ENCODE data around the gene MMP14.

DNA sequence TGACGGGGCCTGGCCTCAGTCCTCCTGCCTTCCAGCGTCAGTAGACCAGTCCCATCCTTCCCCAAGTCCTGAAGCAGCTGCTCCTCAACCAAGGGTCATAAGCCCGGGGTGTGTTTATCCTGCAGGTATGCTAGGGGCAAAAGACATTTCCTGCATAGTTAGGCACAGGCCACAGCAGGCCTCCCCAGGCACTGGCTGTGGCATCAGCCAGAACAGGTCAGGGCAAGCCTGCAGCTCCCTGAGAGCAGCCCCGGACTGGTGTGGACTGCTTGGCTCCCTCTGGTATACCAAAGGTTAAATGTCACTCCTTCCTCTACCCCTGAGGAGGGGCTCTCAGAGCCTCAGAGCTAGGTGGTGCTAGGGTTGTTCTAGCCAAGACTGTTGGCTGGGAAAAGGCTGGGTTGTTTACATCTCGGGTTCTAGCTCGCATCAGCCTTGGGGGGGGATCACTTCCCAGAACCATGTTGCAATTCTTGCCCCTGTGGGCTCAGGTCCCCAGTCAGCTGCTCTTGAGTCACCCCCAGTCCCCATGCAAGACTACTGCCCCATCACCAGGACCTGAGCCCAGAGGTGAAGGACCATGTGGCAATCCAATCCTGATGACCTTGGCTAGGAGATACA lies 2.9 kb downstream of the MMP14 start:
- TF ChIP-seq FUS (optimal IDR thresholded peaks at IDR 0.05; ENCODE audit: low read depth, low read length) (no peak), PHF8 (IDR thresholded peaks at IDR 0.05; ENCODE audit: borderline replicate concordance, low read length) (no peak)
- TF ChIP-seq, protein P1, sequence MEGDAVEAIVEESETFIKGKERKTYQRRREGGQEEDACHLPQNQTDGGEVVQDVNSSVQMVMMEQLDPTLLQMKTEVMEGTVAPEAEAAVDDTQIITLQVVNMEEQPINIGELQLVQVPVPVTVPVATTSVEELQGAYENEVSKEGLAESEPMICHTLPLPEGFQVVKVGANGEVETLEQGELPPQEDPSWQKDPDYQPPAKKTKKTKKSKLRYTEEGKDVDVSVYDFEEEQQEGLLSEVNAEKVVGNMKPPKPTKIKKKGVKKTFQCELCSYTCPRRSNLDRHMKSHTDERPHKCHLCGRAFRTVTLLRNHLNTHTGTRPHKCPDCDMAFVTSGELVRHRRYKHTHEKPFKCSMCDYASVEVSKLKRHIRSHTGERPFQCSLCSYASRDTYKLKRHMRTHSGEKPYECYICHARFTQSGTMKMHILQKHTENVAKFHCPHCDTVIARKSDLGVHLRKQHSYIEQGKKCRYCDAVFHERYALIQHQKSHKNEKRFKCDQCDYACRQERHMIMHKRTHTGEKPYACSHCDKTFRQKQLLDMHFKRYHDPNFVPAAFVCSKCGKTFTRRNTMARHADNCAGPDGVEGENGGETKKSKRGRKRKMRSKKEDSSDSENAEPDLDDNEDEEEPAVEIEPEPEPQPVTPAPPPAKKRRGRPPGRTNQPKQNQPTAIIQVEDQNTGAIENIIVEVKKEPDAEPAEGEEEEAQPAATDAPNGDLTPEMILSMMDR (IDR thresholded peaks at IDR 0.05 in 2 of 3, conservative IDR thresholded peaks at IDR 0.05 in 1 of 3; ENCODE audit: insufficient read depth in 2 of 3, low read depth in 1 of 3, low read length in 3 of 3) = no peak

Measured in K562 (cell line).